ENCODE measurements around the gene DMRT3. TPM values are rescaled to one million over a fixed set of nuclear protein-coding genes. Genes with fewer than 3 reads are reported as not detected.

Gene DMRT3
- total and polyA plus RNA-seq, 10 of the 15 experiments (the other 5 are each of a cell fraction or from before 2014, with no cell fraction given) = 0.06 to 0.11 TPM; not detected in 8

DNA sequence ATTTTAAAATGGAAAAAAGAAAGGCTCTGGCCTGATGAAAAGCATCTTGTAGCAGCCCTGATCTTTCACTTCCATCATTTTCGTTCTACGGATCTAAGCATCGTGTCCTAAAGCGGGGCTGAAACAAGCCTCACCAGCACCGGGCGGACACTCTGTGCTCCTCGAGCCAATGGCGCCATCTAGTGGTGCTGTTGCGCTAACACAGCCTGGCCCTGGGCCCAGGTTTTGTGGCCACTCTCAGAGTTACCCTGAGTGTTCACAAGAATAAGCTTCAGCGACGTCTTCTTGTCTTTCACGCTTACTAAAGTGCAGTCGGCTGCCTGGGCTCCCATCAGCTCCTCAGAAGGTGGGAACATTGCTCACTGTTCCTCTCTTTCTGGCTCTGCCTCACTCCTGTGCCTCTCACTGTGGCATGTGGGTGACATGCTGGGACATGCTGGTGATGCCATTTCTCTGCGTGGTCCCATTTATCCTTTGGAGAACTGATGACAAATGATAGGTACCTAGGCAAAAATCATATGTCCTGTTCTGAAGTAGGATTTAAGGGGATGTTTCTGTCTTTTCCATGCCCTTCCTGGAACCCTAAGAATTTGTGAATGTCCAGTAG, 32.7 kb downstream of the DMRT3 start (continued):
- TF ChIP-seq, protein P1, sequence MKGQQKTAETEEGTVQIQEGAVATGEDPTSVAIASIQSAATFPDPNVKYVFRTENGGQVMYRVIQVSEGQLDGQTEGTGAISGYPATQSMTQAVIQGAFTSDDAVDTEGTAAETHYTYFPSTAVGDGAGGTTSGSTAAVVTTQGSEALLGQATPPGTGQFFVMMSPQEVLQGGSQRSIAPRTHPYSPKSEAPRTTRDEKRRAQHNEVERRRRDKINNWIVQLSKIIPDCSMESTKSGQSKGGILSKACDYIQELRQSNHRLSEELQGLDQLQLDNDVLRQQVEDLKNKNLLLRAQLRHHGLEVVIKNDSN (IDR thresholded peaks at IDR 0.05; ENCODE audit: borderline replicate concordance, extremely low read length, insufficient read depth, low read depth, low read length) = no peak
- no peak for TF ChIP-seq TBL1XR1 (IDR thresholded peaks at IDR 0.05; ENCODE audit: low read depth, low read length)
- peak; percentile 30; the same call in 1 of the 2 replicates for TF ChIP-seq IKZF1 (conservative IDR thresholded peaks at IDR 0.05)
- no peak for TF ChIP-seq SREBF1 (IDR thresholded peaks at IDR 0.05; ENCODE audit: low read length)
- TF ChIP-seq ZSCAN29 (IDR thresholded peaks at IDR 0.05) = peak; percentile 59; the same call in 1 of the 2 replicates
- TF ChIP-seq, protein P2, sequence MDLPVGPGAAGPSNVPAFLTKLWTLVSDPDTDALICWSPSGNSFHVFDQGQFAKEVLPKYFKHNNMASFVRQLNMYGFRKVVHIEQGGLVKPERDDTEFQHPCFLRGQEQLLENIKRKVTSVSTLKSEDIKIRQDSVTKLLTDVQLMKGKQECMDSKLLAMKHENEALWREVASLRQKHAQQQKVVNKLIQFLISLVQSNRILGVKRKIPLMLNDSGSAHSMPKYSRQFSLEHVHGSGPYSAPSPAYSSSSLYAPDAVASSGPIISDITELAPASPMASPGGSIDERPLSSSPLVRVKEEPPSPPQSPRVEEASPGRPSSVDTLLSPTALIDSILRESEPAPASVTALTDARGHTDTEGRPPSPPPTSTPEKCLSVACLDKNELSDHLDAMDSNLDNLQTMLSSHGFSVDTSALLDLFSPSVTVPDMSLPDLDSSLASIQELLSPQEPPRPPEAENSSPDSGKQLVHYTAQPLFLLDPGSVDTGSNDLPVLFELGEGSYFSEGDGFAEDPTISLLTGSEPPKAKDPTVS (IDR thresholded peaks at IDR 0.05; ENCODE audit: low read depth, low read length) = no peak
- TF ChIP-seq SREBF2 (IDR thresholded peaks at IDR 0.05; ENCODE audit: low read length) = no peak
- no peak for TF ChIP-seq PAX8 (IDR thresholded peaks at IDR 0.05)
- no peak for TF ChIP-seq PML (IDR thresholded peaks at IDR 0.05; ENCODE audit: low read length)
- TF ChIP-seq LARP7 (IDR thresholded peaks at IDR 0.05) = 0 out of 2 replicates have a peak, but pooled peaks have one; percentile 42
- peak; percentile 61 for TF ChIP-seq RUNX3 (IDR thresholded peaks at IDR 0.05; ENCODE audit: low read length)
- TF ChIP-seq, protein P3, sequence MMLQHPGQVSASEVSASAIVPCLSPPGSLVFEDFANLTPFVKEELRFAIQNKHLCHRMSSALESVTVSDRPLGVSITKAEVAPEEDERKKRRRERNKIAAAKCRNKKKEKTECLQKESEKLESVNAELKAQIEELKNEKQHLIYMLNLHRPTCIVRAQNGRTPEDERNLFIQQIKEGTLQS (IDR thresholded peaks at IDR 0.05; ENCODE audit: borderline replicate concordance, extremely low read depth, low read depth, low read length) = no peak
- TF ChIP-seq SIN3A (IDR thresholded peaks at IDR 0.05; ENCODE audit: low read depth, low read length) = no peak
- TF ChIP-seq IRF4 (IDR thresholded peaks at IDR 0.05; ENCODE audit: low read depth, low read length) = 0 out of 2 replicates have a peak, but pooled peaks have one; percentile 20
- no peak for TF ChIP-seq TCF12 (IDR thresholded peaks at IDR 0.05; ENCODE audit: low read depth, low read length)
- TF ChIP-seq, protein P4, sequence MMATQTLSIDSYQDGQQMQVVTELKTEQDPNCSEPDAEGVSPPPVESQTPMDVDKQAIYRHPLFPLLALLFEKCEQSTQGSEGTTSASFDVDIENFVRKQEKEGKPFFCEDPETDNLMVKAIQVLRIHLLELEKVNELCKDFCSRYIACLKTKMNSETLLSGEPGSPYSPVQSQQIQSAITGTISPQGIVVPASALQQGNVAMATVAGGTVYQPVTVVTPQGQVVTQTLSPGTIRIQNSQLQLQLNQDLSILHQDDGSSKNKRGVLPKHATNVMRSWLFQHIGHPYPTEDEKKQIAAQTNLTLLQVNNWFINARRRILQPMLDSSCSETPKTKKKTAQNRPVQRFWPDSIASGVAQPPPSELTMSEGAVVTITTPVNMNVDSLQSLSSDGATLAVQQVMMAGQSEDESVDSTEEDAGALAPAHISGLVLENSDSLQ (IDR thresholded peaks at IDR 0.05) = no peak
- peak; percentile 74 for TF ChIP-seq SMARCA5 (IDR thresholded peaks at IDR 0.05)
- TF ChIP-seq, protein P5, sequence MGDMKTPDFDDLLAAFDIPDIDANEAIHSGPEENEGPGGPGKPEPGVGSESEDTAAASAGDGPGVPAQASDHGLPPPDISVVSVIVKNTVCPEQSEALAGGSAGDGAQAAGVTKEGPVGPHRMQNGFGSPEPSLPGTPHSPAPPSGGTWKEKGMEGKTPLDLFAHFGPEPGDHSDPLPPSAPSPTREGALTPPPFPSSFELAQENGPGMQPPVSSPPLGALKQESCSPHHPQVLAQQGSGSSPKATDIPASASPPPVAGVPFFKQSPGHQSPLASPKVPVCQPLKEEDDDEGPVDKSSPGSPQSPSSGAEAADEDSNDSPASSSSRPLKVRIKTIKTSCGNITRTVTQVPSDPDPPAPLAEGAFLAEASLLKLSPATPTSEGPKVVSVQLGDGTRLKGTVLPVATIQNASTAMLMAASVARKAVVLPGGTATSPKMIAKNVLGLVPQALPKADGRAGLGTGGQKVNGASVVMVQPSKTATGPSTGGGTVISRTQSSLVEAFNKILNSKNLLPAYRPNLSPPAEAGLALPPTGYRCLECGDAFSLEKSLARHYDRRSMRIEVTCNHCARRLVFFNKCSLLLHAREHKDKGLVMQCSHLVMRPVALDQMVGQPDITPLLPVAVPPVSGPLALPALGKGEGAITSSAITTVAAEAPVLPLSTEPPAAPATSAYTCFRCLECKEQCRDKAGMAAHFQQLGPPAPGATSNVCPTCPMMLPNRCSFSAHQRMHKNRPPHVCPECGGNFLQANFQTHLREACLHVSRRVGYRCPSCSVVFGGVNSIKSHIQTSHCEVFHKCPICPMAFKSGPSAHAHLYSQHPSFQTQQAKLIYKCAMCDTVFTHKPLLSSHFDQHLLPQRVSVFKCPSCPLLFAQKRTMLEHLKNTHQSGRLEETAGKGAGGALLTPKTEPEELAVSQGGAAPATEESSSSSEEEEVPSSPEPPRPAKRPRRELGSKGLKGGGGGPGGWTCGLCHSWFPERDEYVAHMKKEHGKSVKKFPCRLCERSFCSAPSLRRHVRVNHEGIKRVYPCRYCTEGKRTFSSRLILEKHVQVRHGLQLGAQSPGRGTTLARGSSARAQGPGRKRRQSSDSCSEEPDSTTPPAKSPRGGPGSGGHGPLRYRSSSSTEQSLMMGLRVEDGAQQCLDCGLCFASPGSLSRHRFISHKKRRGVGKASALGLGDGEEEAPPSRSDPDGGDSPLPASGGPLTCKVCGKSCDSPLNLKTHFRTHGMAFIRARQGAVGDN (IDR thresholded peaks at IDR 0.05) = peak; percentile 18; the same call in 1 of the 2 replicates

Measured in GM12878 (cell line).